Thyroid gland (tissue), 4 donors: Measurements from ENCODE around the gene ACAP2. TPM values are rescaled to one million over a fixed set of nuclear protein-coding genes. Genes with fewer than 3 reads are reported as not detected.

Source experiments
- DNase-seq, 2 donors: peaks; one replicate each; pipeline ENCODE4 v3.0.0-alpha.2; 2019
- H3K27ac ChIP-seq, 3 donors: fragments of 200-600 bp; sonication (generic); 1 replicate in 2 of 3; 2 replicates in 1 of 3; pipeline ENCODE4 v1.5.1; 2016 to 2019; ENCODE audit warnings: mild to moderate bottlenecking in 1 of 3, moderate library complexity in 1 of 3
- H3K27me3 ChIP-seq: fragments of 200-600 bp; sonication (generic); one replicate; pipeline ENCODE4 v1.5.1; 2019
- H3K36me3 ChIP-seq, 2 donors: fragments of 200-600 bp; sonication (generic); one replicate each; pipeline ENCODE4 v1.5.1; 2016 to 2019
- H3K4me1 ChIP-seq, 2 donors: fragments of 200-600 bp; sonication (generic); one replicate each; pipeline ENCODE4 v1.5.1; 2017 to 2019
- H3K4me3 ChIP-seq, 3 donors: fragments of 200-600 bp; sonication (generic); replicated peaks in 1 of 3; 1 replicate in 2 of 3; 2 replicates in 1 of 3; pipeline ENCODE4 v1.5.1; 2016; ENCODE audit warnings: mild to moderate bottlenecking in 1 of 3
- H3K9me3 ChIP-seq: fragments of 200-600 bp; sonication (generic); one replicate; pipeline ENCODE4 v1.5.1; 2017
- CTCF ChIP-seq, 6 experiments: fragments of 200-600 bp in 3 of 6; fragments of 450-650 bp in 3 of 6; sonication (generic) in 3 of 6; IDR thresholded peaks; one replicate each; pipeline ENCODE4 v1.5.1; 2016 to 2019; ENCODE audit warnings: antibody characterized with exemption in 6 of 6, mild to moderate bottlenecking in 2 of 6, inconsistent platforms in 1 of 6, moderate library complexity in 1 of 6
- POLR2A ChIP-seq, 2 donors: fragments of 450-650 bp; IDR thresholded peaks; one replicate each; pipeline ENCODE4 v1.6.1; 2017; ENCODE audit warnings: antibody characterized with exemption in 2 of 2, mild to moderate bottlenecking in 2 of 2, moderate library complexity in 1 of 2
- WGBS, 2 donors: methylation state at CpG; one replicate each; pipeline ENCODE4 v1.1.5; 2017; 5-methylcytosine and 5-hydroxymethylcytosine counted together
- intact Hi-C: fragments of 100-400 bp; cut with DNase I; formaldehyde crosslinking; loops from one replicate; pipeline ENCODE4 v1.15.1; 2023
- total RNA-seq, 4 donors: library from RNA; depleted of rRNA; stranded (reverse); fragments of >200 nt; gene quantifications; one replicate each; pipeline ENCODE4 v1.2.3, GENCODE V29; 2016

ACAP2 gene
- total RNA-seq, 4 donors from 2014 or later: 61.7 to 685 (median 71.3) TPM

GRCh38 chr3:195307711-195308110, 135.1 kb downstream of the ACAP2 start:
- Histone ChIP-seq H3K4me3 (no peak overlapping the region), H3K4me1 (no peaks in the 10 kb centered on the region), H3K27me3 (no peaks in the 10 kb centered on the region), H3K9me3 (no peaks in the 10 kb centered on the region), H3K36me3 (no peaks in the 10 kb centered on the region), H3K27ac (no peak overlapping the region)
- TF ChIP-seq POLR2A (IDR thresholded peaks at IDR 0.05): no peak
- TF ChIP-seq CTCF (IDR thresholded peaks at IDR 0.05): no peak
- intact Hi-C loops: no loop called here
- DNase-seq: no peak

DNA sequence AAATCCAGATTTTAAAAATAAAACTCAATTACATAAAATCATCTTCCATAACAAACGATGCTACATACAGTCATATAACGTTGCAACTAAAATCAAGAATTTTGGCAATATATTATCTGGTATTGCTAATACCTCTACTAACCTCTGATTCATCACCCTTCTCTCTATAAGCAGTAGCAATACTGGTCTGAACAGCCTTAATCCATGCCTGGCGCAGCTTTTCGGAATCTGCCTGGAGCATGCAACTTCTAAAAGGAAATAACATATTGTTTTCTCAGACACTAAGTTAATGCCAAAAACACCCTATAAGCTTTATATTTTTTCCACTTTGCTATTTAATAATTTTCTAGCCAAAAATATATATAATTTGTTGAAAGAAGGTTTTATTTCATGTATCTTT, 136.5 kb downstream of the ACAP2 start:
- TF ChIP-seq POLR2A (IDR thresholded peaks at IDR 0.05): no peak
- no peak for TF ChIP-seq CTCF (IDR thresholded peaks at IDR 0.05)
- H3K27me3 ChIP-seq: no peaks in the 10 kb centered on the region
- H3K36me3 ChIP-seq: peaks cover 0 to 4% of the 10 kb centered on the region in 2 donors
- 96 to 97% methylated on average over 4 of the region's 4 CpGs for WGBS, 2 donors
- H3K9me3 ChIP-seq: no peaks in the 10 kb centered on the region
- no peaks in the 10 kb centered on the region for H3K4me1 ChIP-seq
- no peak for DNase-seq
- no peak overlapping the region for H3K4me3 ChIP-seq
- no peak overlapping the region for H3K27ac ChIP-seq
- intact Hi-C loops: no loop called here

- intact Hi-C loops: no loop called here
- no peak overlapping the region for H3K27ac ChIP-seq
- 93 to 94% methylated on average over 3 of the region's 3 CpGs for WGBS, 2 donors
- H3K9me3 ChIP-seq: no peaks in the 10 kb centered on the region
- H3K36me3 ChIP-seq: peaks cover 4 to 7% of the 10 kb centered on the region in 2 donors
- H3K4me1 ChIP-seq: no peaks in the 10 kb centered on the region
- H3K4me3 ChIP-seq: no peak overlapping the region
- no peaks in the 10 kb centered on the region for H3K27me3 ChIP-seq
- TF ChIP-seq POLR2A (IDR thresholded peaks at IDR 0.05) (no peak), CTCF (IDR thresholded peaks at IDR 0.05) (no peak)
- DNase-seq: no peak
These were observed 140.4 kb downstream of the ACAP2 start for GRCh38 chr3:195302431-195302830.

DNA sequence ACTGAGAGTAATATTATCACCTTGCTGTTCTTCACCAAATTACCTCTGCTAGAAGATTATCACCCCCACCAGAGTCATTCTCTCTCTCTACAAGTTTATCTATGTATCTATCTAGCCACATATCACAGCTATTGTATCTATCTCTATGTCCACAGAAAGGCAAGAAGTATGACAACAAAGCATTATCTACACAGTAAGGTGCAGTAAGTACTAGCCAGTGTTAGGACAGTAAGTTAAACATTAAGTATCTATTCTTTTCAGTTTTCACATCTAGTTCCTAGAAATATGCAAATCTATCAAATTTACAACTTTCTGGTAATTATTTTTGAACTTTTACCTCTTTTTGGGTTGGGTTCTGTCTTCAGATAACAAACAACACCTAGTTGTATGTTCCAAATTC, 145.4 kb downstream of the ACAP2 start:
- no peaks in the 10 kb centered on the region for H3K4me1 ChIP-seq
- H3K36me3 ChIP-seq: peaks cover 4 to 9% of the 10 kb centered on the region in 2 donors
- TF ChIP-seq POLR2A (IDR thresholded peaks at IDR 0.05) (no peak), CTCF (IDR thresholded peaks at IDR 0.05) (no peak)
- H3K9me3 ChIP-seq: no peaks in the 10 kb centered on the region
- H3K27me3 ChIP-seq: no peaks in the 10 kb centered on the region
- no peak overlapping the region for H3K27ac ChIP-seq
- no peak for DNase-seq
- intact Hi-C loops: no loop called here
- H3K4me3 ChIP-seq: no peak overlapping the region

GRCh38 chr3:195296662-195297061, 146.2 kb downstream of the ACAP2 start:
- DNase-seq: no peak
- no peak overlapping the region for H3K4me3 ChIP-seq
- no peaks in the 10 kb centered on the region for H3K27me3 ChIP-seq
- no peaks in the 10 kb centered on the region for H3K9me3 ChIP-seq
- 96 to 97% methylated on average over 1 of the region's 1 CpG for WGBS, 2 donors
- no peak overlapping the region for H3K27ac ChIP-seq
- no peaks in the 10 kb centered on the region for H3K4me1 ChIP-seq
- no peak for TF ChIP-seq CTCF (IDR thresholded peaks at IDR 0.05)
- no peak for TF ChIP-seq POLR2A (IDR thresholded peaks at IDR 0.05)
- intact Hi-C loops: no loop called here
- H3K36me3 ChIP-seq: peaks cover 4 to 12% of the 10 kb centered on the region in 2 donors
